Activated naive CD4-positive, alpha-beta T cell (primary cell): Measurements from ENCODE around the gene EVL.

Experiments
- DNase-seq, 4 experiments: peaks; one replicate each; lab custom pipeline; 2025; lab: John Stamatoyannopoulos, UW

Gene EVL

GRCh38 chr14:100108840-100109593 is 43.8 kb downstream of the EVL start:
- DNase-seq, result no peak

GRCh38 chr14:100109594-100109955 is 44.4 kb downstream of the EVL start:
- DNase-seq, result no peak

GRCh38 chr14:100110816-100111215 is 45.6 kb downstream of the EVL start:
- DNase-seq, result no peak

GRCh38 chr14:100111931-100112704 is 46.9 kb downstream of the EVL start:
- DNase-seq, result no peak

- no peak for DNase-seq
These were observed 49.0 kb downstream of the EVL start for GRCh38 chr14:100114109-100114765.

- no peak for DNase-seq
These were observed 50.0 kb downstream of the EVL start for GRCh38 chr14:100115236-100115635.

GRCh38 chr14:100115726-100116125 is 50.5 kb downstream of the EVL start:
- DNase-seq, result no peak

- DNase-seq, result no peak
These were observed 50.9 kb downstream of the EVL start for GRCh38 chr14:100116134-100116533.

GRCh38 chr14:100117026-100117425 is 51.8 kb downstream of the EVL start:
- no peak for DNase-seq

GRCh38 chr14:100117633-100118395 is 52.6 kb downstream of the EVL start:
- no peak for DNase-seq

GRCh38 chr14:100118396-100119011 is 53.3 kb downstream of the EVL start:
- DNase-seq, result no peak

- DNase-seq, result no peak
These were observed 54.0 kb downstream of the EVL start for GRCh38 chr14:100119251-100119650.

- no peak for DNase-seq
These were observed 55.5 kb downstream of the EVL start for GRCh38 chr14:100120522-100121269.

GRCh38 chr14:100121643-100122480 is 56.6 kb downstream of the EVL start:
- no peak for DNase-seq

GRCh38 chr14:100122481-100123223 is 57.4 kb downstream of the EVL start:
- DNase-seq, result no peak

GRCh38 chr14:100123618-100124017 is 58.4 kb downstream of the EVL start:
- DNase-seq, result no peak

GRCh38 chr14:100124551-100125088 is 59.4 kb downstream of the EVL start:
- DNase-seq, result no peak

- no peak for DNase-seq
These were observed 61.2 kb downstream of the EVL start for GRCh38 chr14:100126401-100126800.

GRCh38 chr14:100127853-100128455 is 62.7 kb downstream of the EVL start:
- no peak for DNase-seq
